IPS-NIHi11 (cell line): ENCODE results near the gene SPTLC1.

Experiments
- DNase-seq: peaks from one replicate; pipeline ENCODE4 v3.0.0; 2012; ENCODE audit warnings: mixed read lengths, low spot score

Gene SPTLC1

GRCh38 chr9:92077888-92078287 is 37.3 kb downstream of the SPTLC1 start:
- no peak for DNase-seq

- no peak for DNase-seq
Observed at GRCh38 chr9:92071634-92072033, 43.6 kb downstream of the SPTLC1 start.

GRCh38 chr9:92066168-92066567 is 49.0 kb downstream of the SPTLC1 start:
- DNase-seq = no peak

- no peak for DNase-seq
Observed at GRCh38 chr9:92064711-92065110, 50.5 kb downstream of the SPTLC1 start.

GRCh38 chr9:92061184-92061583 is 54.0 kb downstream of the SPTLC1 start:
- no peak for DNase-seq

GRCh38 chr9:92059661-92060060 is 55.6 kb downstream of the SPTLC1 start:
- no peak for DNase-seq

- no peak for DNase-seq
Observed at GRCh38 chr9:92058723-92059444, 56.3 kb downstream of the SPTLC1 start.

- DNase-seq = no peak
Observed at GRCh38 chr9:92058026-92058425, 57.2 kb downstream of the SPTLC1 start.

GRCh38 chr9:92057226-92057625 is 58.0 kb downstream of the SPTLC1 start:
- no peak for DNase-seq

- peak; percentile 30 for DNase-seq
Observed at GRCh38 chr9:92055624-92056023, 59.6 kb downstream of the SPTLC1 start.

GRCh38 chr9:92048924-92049625 is 66.1 kb downstream of the SPTLC1 start:
- DNase-seq = peak; percentile 63

- DNase-seq = no peak
Observed at GRCh38 chr9:92047500-92047899, 67.7 kb downstream of the SPTLC1 start.

- no peak for DNase-seq
Observed at GRCh38 chr9:92046676-92047075, 68.5 kb downstream of the SPTLC1 start.

GRCh38 chr9:92044936-92045335 is 70.3 kb downstream of the SPTLC1 start:
- no peak for DNase-seq

- no peak for DNase-seq
Observed at GRCh38 chr9:92043002-92043401, 72.2 kb downstream of the SPTLC1 start.

- no peak for DNase-seq
Observed at GRCh38 chr9:92042260-92042659, 73.0 kb downstream of the SPTLC1 start.

GRCh38 chr9:92036756-92037155 is 78.5 kb downstream of the SPTLC1 start:
- DNase-seq = no peak

- no peak for DNase-seq
Observed at GRCh38 chr9:92036411-92036746, 78.8 kb downstream of the SPTLC1 start.

- DNase-seq = no peak
Observed at GRCh38 chr9:92035687-92036410, 79.4 kb downstream of the SPTLC1 start.

GRCh38 chr9:92035146-92035545 is 80.1 kb downstream of the SPTLC1 start:
- no peak for DNase-seq

GRCh38 chr9:92033991-92034390 is 81.2 kb downstream of the SPTLC1 start:
- DNase-seq = no peak

- no peak for DNase-seq
Observed at GRCh38 chr9:92033307-92033706, 81.9 kb downstream of the SPTLC1 start.

GRCh38 chr9:92032891-92033290 is 82.3 kb downstream of the SPTLC1 start:
- no peak for DNase-seq
